Mesenchymal stem cell (in vitro differentiated cells and primary cell): Measurements from ENCODE around the gene ETS1.

ENCODE experiments used
- DNase-seq: peaks from one replicate; pipeline ENCODE4 v3.0.0-alpha.2; 2013
- H2AFZ ChIP-seq: one replicate; pipeline ENCODE4 v1.6.1; 2013; ENCODE audit warnings: low read depth, mild to moderate bottlenecking, control low read depth, inconsistent platforms, low read length, moderate library complexity
- H2AK5ac ChIP-seq: 2 replicates; pipeline ENCODE4 v1.6.1; 2013; ENCODE audit warnings: low read length, moderate library complexity, mild to moderate bottlenecking, inconsistent platforms; ENCODE audit not compliant: severe bottlenecking
- H2BK120ac ChIP-seq: one replicate; pipeline ENCODE4 v1.6.1; 2013; ENCODE audit warnings: low read depth, mild to moderate bottlenecking, inconsistent platforms, low read length, moderate library complexity
- H2BK12ac ChIP-seq, 2 experiments: one replicate each; pipeline ENCODE4 v1.6.1; 2013; ENCODE audit warnings: inconsistent platforms in 2 of 2, low read length in 2 of 2, mild to moderate bottlenecking in 2 of 2, moderate library complexity in 2 of 2, control low read depth in 1 of 2
- H2BK15ac ChIP-seq: one replicate; pipeline ENCODE4 v1.6.1; 2013; ENCODE audit warnings: mild to moderate bottlenecking, low read depth, inconsistent platforms; ENCODE audit not compliant: poor library complexity, severe bottlenecking
- H2BK5ac ChIP-seq: 2 replicates; pipeline ENCODE4 v1.6.1; 2013; ENCODE audit warnings: low read depth, mild to moderate bottlenecking, low read length, control low read depth, inconsistent platforms; ENCODE audit not compliant: poor library complexity, severe bottlenecking
- H3K14ac ChIP-seq, 2 experiments: one replicate each; pipeline ENCODE4 v1.6.1; 2013; ENCODE audit warnings: inconsistent platforms in 2 of 2, low read length in 2 of 2, control low read depth in 1 of 2, mild to moderate bottlenecking in 1 of 2, moderate library complexity in 1 of 2
- H3K18ac ChIP-seq, 2 experiments: one replicate each; pipeline ENCODE4 v1.6.1; 2013; ENCODE audit warnings: inconsistent platforms in 2 of 2, low read length in 2 of 2, control low read depth in 1 of 2, low read depth in 1 of 2, mild to moderate bottlenecking in 1 of 2
- H3K23ac ChIP-seq, 2 experiments: one replicate each; pipeline ENCODE4 v1.6.1; 2013; ENCODE audit warnings: inconsistent platforms in 2 of 2, low read length in 2 of 2, mild to moderate bottlenecking in 2 of 2, moderate library complexity in 2 of 2, control low read depth in 1 of 2
- H3K27ac ChIP-seq: 2 replicates; pipeline ENCODE4 v1.5.1; 2013; ENCODE audit warnings: mild to moderate bottlenecking, moderate library complexity, low read length, control low read depth, inconsistent platforms; ENCODE audit not compliant: poor library complexity, severe bottlenecking
- H3K27me3 ChIP-seq, 2 experiments: 2 replicates each; pipeline versions ENCODE4 v1.6.1 to v1.7.0; 2013; ENCODE audit warnings: low read length in 2 of 2, mild to moderate bottlenecking in 2 of 2, moderate library complexity in 2 of 2, control low read depth in 1 of 2, inconsistent platforms in 1 of 2; ENCODE audit not compliant: control insufficient read depth in 1 of 2, insufficient read depth in 1 of 2
- H3K36me3 ChIP-seq, 2 experiments: 2 replicates each; pipeline versions ENCODE4 v1.6.1 to v1.7.0; 2013; ENCODE audit warnings: low read length in 2 of 2, control low read depth in 1 of 2, inconsistent platforms in 1 of 2, low read depth in 1 of 2, mild to moderate bottlenecking in 1 of 2; ENCODE audit not compliant: insufficient read depth in 2 of 2, control insufficient read depth in 1 of 2
- H3K4ac ChIP-seq, 2 experiments: one replicate each; pipeline ENCODE4 v1.6.1; 2013; ENCODE audit warnings: inconsistent platforms in 2 of 2, low read length in 2 of 2, mild to moderate bottlenecking in 2 of 2, moderate library complexity in 2 of 2, control low read depth in 1 of 2, low read depth in 1 of 2
- H3K4me1 ChIP-seq: 2 replicates; pipeline ENCODE4 v1.6.1; 2013; ENCODE audit warnings: low read depth, low read length, control low read depth; ENCODE audit not compliant: control insufficient read depth, insufficient read depth
- H3K4me2 ChIP-seq: 2 replicates; pipeline ENCODE4 v1.6.1; 2013; ENCODE audit warnings: low read length, mild to moderate bottlenecking, inconsistent platforms; ENCODE audit not compliant: poor library complexity, severe bottlenecking
- H3K4me3 ChIP-seq, 2 experiments: 2 replicates each; pipeline versions ENCODE4 v1.5.1 to v1.7.0; 2013; ENCODE audit warnings: low read length in 2 of 2, mild to moderate bottlenecking in 2 of 2, control low read depth in 1 of 2, low read depth in 1 of 2; ENCODE audit not compliant: insufficient read depth in 1 of 2
- H3K79me1 ChIP-seq: replicated peaks from 2 replicates; pipeline ENCODE4 v1.6.1; 2013; ENCODE audit warnings: mild to moderate bottlenecking, control low read depth, low read length, inconsistent platforms; ENCODE audit not compliant: poor library complexity, severe bottlenecking
- H3K9ac ChIP-seq: 2 replicates; pipeline ENCODE4 v1.7.0; 2013; ENCODE audit warnings: mild to moderate bottlenecking, low read length, moderate library complexity
- H3K9me3 ChIP-seq: 2 replicates; pipeline ENCODE4 v1.7.0; 2013; ENCODE audit warnings: mild to moderate bottlenecking, low read length; ENCODE audit not compliant: control insufficient read depth
- H4K8ac ChIP-seq: one replicate; pipeline ENCODE4 v1.6.1; 2013; ENCODE audit warnings: inconsistent platforms, mild to moderate bottlenecking, low read length, moderate library complexity
- H4K91ac ChIP-seq: one replicate; pipeline ENCODE4 v1.6.1; 2013; ENCODE audit warnings: mild to moderate bottlenecking, low read length, inconsistent platforms
- WGBS: methylation state at CpG from one replicate; pipeline ENCODE4 v1.1.7; 2013; ENCODE audit warnings: mixed read lengths; 5-methylcytosine and 5-hydroxymethylcytosine counted together

Gene ETS1

DNA sequence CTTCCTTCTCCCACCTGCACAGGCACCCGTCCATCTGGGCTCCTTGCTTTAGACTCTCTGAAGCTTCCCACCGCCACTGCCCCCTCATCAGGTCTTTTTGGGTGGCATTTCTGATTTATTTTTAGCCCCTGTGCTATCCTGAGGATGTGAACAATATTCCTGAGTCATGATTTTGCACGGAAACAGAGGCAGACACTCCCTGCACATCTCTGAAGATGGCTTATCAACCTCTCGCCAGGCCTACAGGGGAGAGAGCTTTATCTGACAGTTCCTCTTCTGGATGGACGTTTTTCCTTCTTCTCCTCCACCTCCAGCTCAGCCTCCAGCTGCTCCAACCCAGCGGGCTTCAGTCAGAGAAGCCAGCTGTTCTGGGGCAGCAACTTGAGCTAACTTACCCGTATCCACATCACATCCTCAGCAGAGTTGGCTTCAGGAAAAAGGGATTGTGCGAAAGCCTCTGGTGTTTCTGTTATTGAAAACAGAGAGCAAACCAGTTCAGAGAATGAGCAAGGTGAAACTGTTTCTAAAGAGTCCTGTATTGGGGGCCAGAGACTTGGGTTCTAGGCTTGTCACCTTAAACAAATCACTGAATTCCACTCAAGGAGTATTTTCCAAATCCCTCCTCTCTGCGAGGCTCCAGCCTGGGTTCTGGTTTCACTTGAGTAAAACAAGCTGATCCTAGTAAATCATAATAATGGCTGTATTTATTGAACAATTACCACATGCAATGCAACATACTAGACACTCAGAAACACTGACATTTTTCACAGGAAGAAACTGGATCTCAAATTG lies 33.1 kb upstream of the ETS1 start:
- no peaks in the 10 kb centered on the region for H3K36me3 ChIP-seq
- H3K79me1 ChIP-seq: no peaks in the 10 kb centered on the region
- H3K27ac ChIP-seq: no peak overlapping the region
- H2AK5ac ChIP-seq: no peak overlapping the region
- no peak overlapping the region for H3K4me3 ChIP-seq
- no peak overlapping the region for H2BK5ac ChIP-seq
- no peak overlapping the region for H3K4me2 ChIP-seq
- no peak overlapping the region for H2BK15ac ChIP-seq
- no peak overlapping the region for H2BK120ac ChIP-seq
- 50% methylated on average over 6 of the region's 9 CpGs for WGBS
- DNase-seq: no peak
- no peak overlapping the region for H2AFZ ChIP-seq
- peaks cover 3% of the 10 kb centered on the region for H3K4me1 ChIP-seq
- no peak overlapping the region for H3K14ac ChIP-seq
- no peaks in the 10 kb centered on the region for H3K9me3 ChIP-seq
- peaks cover 12 to 13% of the 10 kb centered on the region in 2 experiments for H3K27me3 ChIP-seq
- no peak overlapping the region for H4K91ac ChIP-seq
- H3K9ac ChIP-seq: no peak overlapping the region
- H2BK12ac ChIP-seq: peak overlapping the region; percentile 6 to 40
- H3K18ac ChIP-seq: no peak overlapping the region
- H3K23ac ChIP-seq: no peak overlapping the region
- H3K4ac ChIP-seq: no peak overlapping the region
- no peak overlapping the region for H4K8ac ChIP-seq

DNA sequence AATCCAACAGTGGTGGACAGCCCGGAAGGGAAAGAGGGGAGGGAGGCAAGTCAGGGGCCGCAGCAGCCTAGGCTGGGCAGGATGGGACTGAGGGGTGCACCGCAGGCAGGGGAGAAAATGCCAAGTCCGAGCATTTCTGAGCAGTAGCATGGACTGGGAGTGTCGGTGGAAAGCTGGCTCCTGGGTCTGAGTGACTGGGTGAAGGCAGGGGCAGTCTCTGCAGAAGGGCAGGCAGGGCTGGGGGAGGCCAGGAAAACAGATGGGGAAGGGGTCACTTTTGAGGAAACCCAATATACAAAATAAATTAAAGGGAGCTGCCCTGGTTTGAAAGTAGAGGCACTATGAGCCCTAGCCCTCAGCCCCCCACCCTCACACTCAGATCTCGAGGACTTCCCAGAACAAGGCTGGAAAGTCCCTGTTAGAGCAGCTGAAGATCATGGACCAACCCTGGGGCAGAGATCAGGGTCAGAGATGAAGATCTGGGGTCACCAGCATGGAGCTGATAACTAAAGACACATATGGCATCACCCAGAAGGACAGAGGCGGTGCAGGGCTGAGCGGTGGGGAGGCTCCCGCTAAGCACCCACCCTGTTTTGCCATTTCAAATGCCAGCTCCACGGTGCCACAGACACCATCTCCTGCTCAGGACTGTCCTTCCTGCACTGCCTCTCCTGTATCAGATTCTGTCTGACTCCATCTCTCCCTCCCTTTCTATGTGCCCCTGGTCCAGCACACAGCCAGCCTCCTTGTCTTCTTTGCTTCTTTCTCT lies 32.4 kb upstream of the ETS1 start:
- Histone ChIP-seq H3K4me3 (no peak overlapping the region), H3K23ac (no peak overlapping the region), H3K4me1 (peaks cover 3% of the 10 kb centered on the region), H3K36me3 (no peaks in the 10 kb centered on the region), H2AFZ (no peak overlapping the region), H4K8ac (peak overlapping the region; percentile 71), H3K9me3 (no peaks in the 10 kb centered on the region), H4K91ac (peak overlapping the region; percentile 71), H2BK15ac (peak overlapping the region; percentile 2), H2BK5ac (no peak overlapping the region), H2BK120ac (no peak overlapping the region), H3K9ac (no peak overlapping the region), H3K27ac (no peak overlapping the region), H3K4me2 (no peak overlapping the region), H3K79me1 (no peaks in the 10 kb centered on the region), H3K27me3 (peaks cover 18 to 21% of the 10 kb centered on the region in 2 experiments), H2AK5ac (no peak overlapping the region), H3K18ac (no peak overlapping the region), H3K4ac (no peak overlapping the region), H2BK12ac (peak overlapping the region; percentile 1 to 61), H3K14ac (no peak overlapping the region)
- WGBS: 86% methylated on average over 9 of the region's 10 CpGs
- DNase-seq: no peak

DNA sequence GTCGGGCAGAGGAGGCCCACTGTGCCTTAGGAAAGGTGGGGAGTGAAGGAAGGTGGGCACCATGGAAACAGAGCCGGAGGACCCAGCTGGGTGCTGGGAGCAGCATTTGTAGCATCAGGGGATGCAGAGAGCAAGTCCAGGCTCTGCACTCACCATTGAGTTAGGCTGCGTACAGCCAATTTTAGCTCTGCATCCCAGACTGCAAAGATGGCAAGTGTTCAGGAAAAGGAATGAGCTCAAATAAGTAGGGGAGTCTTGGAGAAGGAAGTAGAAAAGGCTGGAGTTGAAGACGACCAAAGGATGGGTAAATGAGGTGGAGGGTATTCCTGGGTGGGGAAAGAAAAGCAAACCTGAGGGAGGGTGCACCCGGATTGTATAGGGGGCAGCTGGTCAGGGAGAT lies 31.6 kb upstream of the ETS1 start:
- H2BK5ac ChIP-seq: no peak overlapping the region
- no peak overlapping the region for H3K23ac ChIP-seq
- 93% methylated on average over 5 of the region's 5 CpGs for WGBS
- no peak overlapping the region for H2AK5ac ChIP-seq
- H2BK12ac ChIP-seq: peak overlapping the region in 1 of 2 experiments; percentile 61
- no peak for DNase-seq
- H4K8ac ChIP-seq: no peak overlapping the region
- H3K36me3 ChIP-seq: no peaks in the 10 kb centered on the region
- H3K27me3 ChIP-seq: peaks cover 25 to 28% of the 10 kb centered on the region in 2 experiments
- H3K79me1 ChIP-seq: no peaks in the 10 kb centered on the region
- H2BK15ac ChIP-seq: no peak overlapping the region
- no peak overlapping the region for H3K9ac ChIP-seq
- H3K9me3 ChIP-seq: no peaks in the 10 kb centered on the region
- H3K14ac ChIP-seq: no peak overlapping the region
- H4K91ac ChIP-seq: no peak overlapping the region
- H3K27ac ChIP-seq: no peak overlapping the region
- H3K4ac ChIP-seq: no peak overlapping the region
- no peak overlapping the region for H2AFZ ChIP-seq
- no peak overlapping the region for H3K4me2 ChIP-seq
- H3K4me3 ChIP-seq: no peak overlapping the region
- peaks cover 3% of the 10 kb centered on the region for H3K4me1 ChIP-seq
- H2BK120ac ChIP-seq: no peak overlapping the region
- no peak overlapping the region for H3K18ac ChIP-seq

DNA sequence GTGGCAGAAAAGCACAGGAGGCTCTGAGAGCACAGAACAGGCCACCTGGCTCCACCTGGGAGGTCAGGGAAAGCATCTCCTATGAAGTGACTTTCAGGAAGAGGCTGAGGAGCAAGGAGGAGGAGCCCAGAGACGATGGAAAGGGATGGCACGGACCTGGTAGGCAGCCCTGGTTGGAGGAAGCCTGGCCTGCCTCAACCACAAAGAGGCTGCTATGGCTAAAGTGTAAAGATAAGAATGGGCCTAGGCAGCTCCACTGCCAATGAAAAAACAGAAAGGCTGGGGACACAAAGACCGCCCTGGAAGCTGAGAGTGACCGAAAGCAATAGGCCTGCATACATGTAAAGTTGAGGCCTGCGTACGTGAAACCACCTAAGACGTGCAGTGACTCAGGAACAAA lies 31.2 kb upstream of the ETS1 start:
- no peak overlapping the region for H3K4ac ChIP-seq
- no peak overlapping the region for H3K9ac ChIP-seq
- no peak overlapping the region for H3K14ac ChIP-seq
- no peaks in the 10 kb centered on the region for H3K9me3 ChIP-seq
- peak overlapping the region; percentile 41 for H2BK15ac ChIP-seq
- no peak overlapping the region for H3K23ac ChIP-seq
- H4K8ac ChIP-seq: no peak overlapping the region
- DNase-seq: no peak
- H3K27me3 ChIP-seq: peaks cover 25 to 32% of the 10 kb centered on the region in 2 experiments
- H2AFZ ChIP-seq: no peak overlapping the region
- H3K79me1 ChIP-seq: no peaks in the 10 kb centered on the region
- H3K36me3 ChIP-seq: no peaks in the 10 kb centered on the region
- H2BK12ac ChIP-seq: no peak overlapping the region
- H3K4me2 ChIP-seq: no peak overlapping the region
- H2BK120ac ChIP-seq: peak overlapping the region; percentile 9
- H3K27ac ChIP-seq: no peak overlapping the region
- no peak overlapping the region for H2AK5ac ChIP-seq
- peaks cover 3% of the 10 kb centered on the region for H3K4me1 ChIP-seq
- H2BK5ac ChIP-seq: no peak overlapping the region
- H4K91ac ChIP-seq: no peak overlapping the region
- 90% methylated on average over 7 of the region's 7 CpGs for WGBS
- no peak overlapping the region for H3K18ac ChIP-seq
- no peak overlapping the region for H3K4me3 ChIP-seq
